ENCODE results near the gene MAPT.

The MAPT gene

DNA sequence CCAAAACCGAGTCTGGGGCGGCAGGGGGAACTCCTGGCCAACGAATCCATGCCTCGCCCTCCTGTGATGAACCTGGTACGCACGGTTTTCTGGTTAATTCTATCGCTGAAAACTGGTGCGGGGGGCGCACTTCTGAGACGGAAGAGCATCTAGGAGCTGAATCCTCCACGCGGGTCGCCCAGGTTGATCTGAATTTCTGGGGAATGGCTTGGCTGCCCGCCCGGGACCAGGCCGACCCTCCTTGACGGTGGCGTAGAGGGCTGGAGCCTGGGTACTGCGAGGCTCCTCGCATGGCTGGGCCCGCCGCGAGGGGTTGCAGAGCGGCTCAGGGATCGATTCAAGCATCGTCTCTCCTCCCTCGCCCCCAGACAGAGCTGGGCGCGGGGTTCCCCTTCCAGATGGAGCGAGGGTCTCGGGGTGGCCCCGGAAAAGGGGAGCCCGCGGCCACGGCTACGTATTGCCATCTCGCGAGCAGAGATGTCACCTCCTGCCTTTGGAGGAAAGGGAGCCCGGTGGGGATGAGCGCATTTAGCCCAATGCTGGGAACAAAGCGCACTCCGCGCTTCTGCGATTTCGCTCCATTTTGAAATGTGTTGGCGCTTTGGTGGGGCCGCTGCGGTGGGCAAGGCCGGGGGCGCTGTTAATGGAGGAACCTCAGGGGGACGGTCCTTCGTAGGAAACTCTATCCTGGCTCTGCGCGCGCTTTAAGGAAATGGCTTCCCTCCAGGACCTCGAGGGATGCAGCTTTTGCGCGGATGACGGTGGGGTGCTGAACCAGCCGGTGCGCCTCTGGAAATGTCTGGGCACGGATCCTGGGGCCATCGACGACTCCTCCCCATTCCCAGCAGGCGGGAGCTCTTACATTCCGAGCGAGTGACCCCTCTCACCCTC is 2.7 kb downstream of the MAPT start:
- Histone ChIP-seq H3K18ac (ENCODE audit: low read depth in 1 of 2, low read length in 2 of 2) (no peak overlapping the region), H3K14ac (ENCODE audit: low read length in 2 of 2) (no peak overlapping the region), H3K9ac (ENCODE audit: low read length) (no peak overlapping the region), H3K4me2 (ENCODE audit: low read length, poor library complexity, severe bottlenecking) (no peak overlapping the region), H3K4me1 (ENCODE audit: control insufficient read depth, insufficient read depth, low read depth, low read length) (peaks cover 22% of the 10 kb centered on the region), H4K8ac (ENCODE audit: low read length) (no peak overlapping the region), H3K9me3 (ENCODE audit: control insufficient read depth, low read length) (no peaks in the 10 kb centered on the region), H3K4ac (ENCODE audit: low read depth in 1 of 2, low read length in 2 of 2) (no peak overlapping the region), H3K79me1 (replicated peaks; ENCODE audit: low read length, poor library complexity, severe bottlenecking) (no peaks in the 10 kb centered on the region), H3K23ac (ENCODE audit: low read length in 2 of 2) (peak overlapping the region in 1 of 2 experiments; percentile 60), H2BK120ac (ENCODE audit: low read depth, low read length) (no peak overlapping the region), H2BK5ac (ENCODE audit: low read depth, low read length, poor library complexity, severe bottlenecking) (no peak overlapping the region), H3K4me3 (ENCODE audit: insufficient read depth in 1 of 2, low read depth in 1 of 2, low read length in 2 of 2) (no peak overlapping the region), H3K27me3 (ENCODE audit: control insufficient read depth in 1 of 2, insufficient read depth in 1 of 2, low read length in 2 of 2) (peaks cover 66 to 70% of the 10 kb centered on the region in 2 experiments), H4K91ac (ENCODE audit: low read length) (no peak overlapping the region), H3K27ac (ENCODE audit: low read length, poor library complexity, severe bottlenecking) (no peak overlapping the region), H2BK15ac (ENCODE audit: low read depth, poor library complexity, severe bottlenecking) (no peak overlapping the region), H2AK5ac (ENCODE audit: low read length, severe bottlenecking) (no peak overlapping the region), H2AFZ (ENCODE audit: low read depth, low read length) (no peak overlapping the region), H2BK12ac (ENCODE audit: low read length in 2 of 2) (no peak overlapping the region), H3K36me3 (ENCODE audit: control insufficient read depth in 1 of 2, insufficient read depth in 2 of 2, low read depth in 1 of 2, low read length in 2 of 2) (no peaks in the 10 kb centered on the region)
- 8% methylated on average over 64 of the region's 67 CpGs for WGBS
- peak; percentile 29 for DNase-seq

DNA sequence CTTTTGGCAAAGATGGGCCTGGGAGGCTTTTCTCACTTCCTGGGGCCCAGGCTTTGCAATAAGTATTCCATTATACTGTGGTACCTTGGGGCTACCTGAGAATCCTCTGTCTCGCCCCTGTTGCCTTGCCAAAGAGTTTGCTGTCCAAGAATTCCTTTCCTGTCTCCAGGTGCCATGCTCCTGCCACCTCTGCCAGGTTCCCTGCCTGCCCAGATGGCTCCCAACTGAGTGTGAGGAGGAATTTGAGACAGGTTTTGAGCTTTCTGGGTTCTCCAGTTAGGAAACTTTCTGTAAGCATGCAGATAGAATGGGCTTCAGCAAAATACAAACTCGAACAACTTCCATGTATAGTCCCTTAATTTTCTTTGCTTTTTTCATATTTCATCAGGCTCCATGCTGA is 5.8 kb downstream of the MAPT start:
- H2AFZ ChIP-seq (ENCODE audit: low read depth, low read length): no peak overlapping the region
- H3K79me1 ChIP-seq (replicated peaks; ENCODE audit: low read length, poor library complexity, severe bottlenecking): no peaks in the 10 kb centered on the region
- H3K36me3 ChIP-seq (ENCODE audit: control insufficient read depth in 1 of 2, insufficient read depth in 2 of 2, low read depth in 1 of 2, low read length in 2 of 2): no peaks in the 10 kb centered on the region
- H3K4me1 ChIP-seq (ENCODE audit: control insufficient read depth, insufficient read depth, low read depth, low read length): peaks cover 11% of the 10 kb centered on the region
- no peak for DNase-seq
- H3K14ac ChIP-seq (ENCODE audit: low read length in 2 of 2): no peak overlapping the region
- H3K4me2 ChIP-seq (ENCODE audit: low read length, poor library complexity, severe bottlenecking): no peak overlapping the region
- no peaks in the 10 kb centered on the region for H3K9me3 ChIP-seq (ENCODE audit: control insufficient read depth, low read length)
- no peak overlapping the region for H2BK15ac ChIP-seq (ENCODE audit: low read depth, poor library complexity, severe bottlenecking)
- H3K23ac ChIP-seq (ENCODE audit: low read length in 2 of 2): no peak overlapping the region
- 86% methylated on average over 2 of the region's 2 CpGs for WGBS
- H2AK5ac ChIP-seq (ENCODE audit: low read length, severe bottlenecking): no peak overlapping the region
- no peak overlapping the region for H2BK120ac ChIP-seq (ENCODE audit: low read depth, low read length)
- H4K8ac ChIP-seq (ENCODE audit: low read length): no peak overlapping the region
- no peak overlapping the region for H3K4me3 ChIP-seq (ENCODE audit: insufficient read depth in 1 of 2, low read depth in 1 of 2, low read length in 2 of 2)
- no peak overlapping the region for H2BK5ac ChIP-seq (ENCODE audit: low read depth, low read length, poor library complexity, severe bottlenecking)
- peaks cover 77% of the 10 kb centered on the region in 2 experiments for H3K27me3 ChIP-seq (ENCODE audit: control insufficient read depth in 1 of 2, insufficient read depth in 1 of 2, low read length in 2 of 2)
- no peak overlapping the region for H3K18ac ChIP-seq (ENCODE audit: low read depth in 1 of 2, low read length in 2 of 2)
- no peak overlapping the region for H4K91ac ChIP-seq (ENCODE audit: low read length)
- no peak overlapping the region for H2BK12ac ChIP-seq (ENCODE audit: low read length in 2 of 2)
- H3K4ac ChIP-seq (ENCODE audit: low read depth in 1 of 2, low read length in 2 of 2): no peak overlapping the region
- no peak overlapping the region for H3K9ac ChIP-seq (ENCODE audit: low read length)
- no peak overlapping the region for H3K27ac ChIP-seq (ENCODE audit: low read length, poor library complexity, severe bottlenecking)

DNA sequence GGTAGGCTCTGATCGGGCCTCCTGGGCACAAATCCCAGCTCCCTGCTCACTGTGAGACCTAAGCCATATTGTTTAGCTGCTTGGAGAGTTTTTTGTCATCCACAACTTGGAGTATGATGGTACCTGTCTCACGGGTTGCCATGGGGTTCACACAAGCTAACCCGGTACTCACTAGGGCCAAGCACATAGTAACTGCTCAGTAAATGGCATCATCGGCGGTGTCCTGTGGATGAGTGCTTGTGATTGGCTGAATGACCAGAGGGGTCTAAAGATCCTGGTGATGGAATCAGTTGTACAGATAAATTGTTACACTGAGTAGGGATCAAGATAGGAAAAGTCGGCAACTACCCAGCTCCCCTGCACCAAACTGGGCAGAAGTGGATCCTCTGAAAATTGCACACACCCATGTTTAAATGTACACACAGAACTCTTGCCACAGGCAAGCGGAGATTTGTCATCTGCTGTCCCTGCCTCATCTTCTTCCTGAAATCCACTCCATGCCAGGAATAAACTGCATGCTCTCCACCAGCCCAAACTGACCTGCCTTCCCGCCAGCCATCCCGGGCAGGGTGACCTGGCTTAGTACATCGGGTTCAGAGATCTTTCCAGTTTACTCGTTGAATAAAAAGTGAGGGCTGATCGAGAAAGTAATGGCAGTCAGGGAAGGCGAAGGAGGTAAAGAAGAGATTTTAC is 6.5 kb downstream of the MAPT start:
- no peak for DNase-seq
- Histone ChIP-seq H4K91ac (ENCODE audit: low read length) (no peak overlapping the region), H3K18ac (ENCODE audit: low read depth in 1 of 2, low read length in 2 of 2) (no peak overlapping the region), H3K79me1 (replicated peaks; ENCODE audit: low read length, poor library complexity, severe bottlenecking) (no peaks in the 10 kb centered on the region), H3K14ac (ENCODE audit: low read length in 2 of 2) (no peak overlapping the region), H2BK5ac (ENCODE audit: low read depth, low read length, poor library complexity, severe bottlenecking) (no peak overlapping the region), H2BK15ac (ENCODE audit: low read depth, poor library complexity, severe bottlenecking) (no peak overlapping the region), H2BK120ac (ENCODE audit: low read depth, low read length) (no peak overlapping the region), H3K4me2 (ENCODE audit: low read length, poor library complexity, severe bottlenecking) (no peak overlapping the region), H4K8ac (ENCODE audit: low read length) (no peak overlapping the region), H3K4ac (ENCODE audit: low read depth in 1 of 2, low read length in 2 of 2) (no peak overlapping the region), H2AFZ (ENCODE audit: low read depth, low read length) (no peak overlapping the region), H3K27ac (ENCODE audit: low read length, poor library complexity, severe bottlenecking) (no peak overlapping the region), H2BK12ac (ENCODE audit: low read length in 2 of 2) (no peak overlapping the region), H3K23ac (ENCODE audit: low read length in 2 of 2) (no peak overlapping the region), H3K9me3 (ENCODE audit: control insufficient read depth, low read length) (no peaks in the 10 kb centered on the region), H3K9ac (ENCODE audit: low read length) (no peak overlapping the region), H3K4me3 (ENCODE audit: insufficient read depth in 1 of 2, low read depth in 1 of 2, low read length in 2 of 2) (no peak overlapping the region), H3K36me3 (ENCODE audit: control insufficient read depth in 1 of 2, insufficient read depth in 2 of 2, low read depth in 1 of 2, low read length in 2 of 2) (no peaks in the 10 kb centered on the region), H3K27me3 (ENCODE audit: control insufficient read depth in 1 of 2, insufficient read depth in 1 of 2, low read length in 2 of 2) (peaks cover 72 to 78% of the 10 kb centered on the region in 2 experiments), H2AK5ac (ENCODE audit: low read length, severe bottlenecking) (no peak overlapping the region), H3K4me1 (ENCODE audit: control insufficient read depth, insufficient read depth, low read depth, low read length) (peaks cover 4% of the 10 kb centered on the region)
- 89% methylated on average over 13 of the region's 13 CpGs for WGBS

DNA sequence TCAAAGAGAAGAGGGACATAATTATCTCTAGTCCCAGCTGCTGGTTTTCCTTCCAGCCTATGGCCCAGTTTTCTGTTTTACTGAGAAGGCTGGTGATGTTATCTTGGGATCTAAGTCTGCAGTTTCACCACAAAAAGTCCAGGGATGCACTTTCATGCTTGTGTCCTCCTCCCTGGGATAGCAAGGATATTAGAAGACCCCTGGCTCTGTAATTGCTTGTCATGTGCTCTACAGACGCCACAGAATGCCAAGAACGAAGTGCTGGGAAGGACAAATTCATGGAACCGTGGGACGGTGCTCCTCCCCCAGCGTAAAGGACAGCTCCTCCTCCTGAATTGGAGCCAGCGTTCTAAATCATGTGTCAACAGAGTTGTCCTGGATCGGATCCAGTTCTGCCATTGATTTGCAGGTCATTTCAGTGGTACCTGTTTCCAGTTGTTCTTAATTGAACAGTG is 8.6 kb downstream of the MAPT start:
- no peak overlapping the region for H3K14ac ChIP-seq (ENCODE audit: low read length in 2 of 2)
- H4K8ac ChIP-seq (ENCODE audit: low read length): no peak overlapping the region
- no peak overlapping the region for H2BK12ac ChIP-seq (ENCODE audit: low read length in 2 of 2)
- H2AFZ ChIP-seq (ENCODE audit: low read depth, low read length): no peak overlapping the region
- no peak overlapping the region for H2BK5ac ChIP-seq (ENCODE audit: low read depth, low read length, poor library complexity, severe bottlenecking)
- no peak overlapping the region for H3K9ac ChIP-seq (ENCODE audit: low read length)
- no peak overlapping the region for H2AK5ac ChIP-seq (ENCODE audit: low read length, severe bottlenecking)
- 51% methylated on average over 7 of the region's 7 CpGs for WGBS
- H3K9me3 ChIP-seq (ENCODE audit: control insufficient read depth, low read length): no peaks in the 10 kb centered on the region
- no peak overlapping the region for H3K4me3 ChIP-seq (ENCODE audit: insufficient read depth in 1 of 2, low read depth in 1 of 2, low read length in 2 of 2)
- H4K91ac ChIP-seq (ENCODE audit: low read length): no peak overlapping the region
- no peak overlapping the region for H3K23ac ChIP-seq (ENCODE audit: low read length in 2 of 2)
- H3K4me2 ChIP-seq (ENCODE audit: low read length, poor library complexity, severe bottlenecking): no peak overlapping the region
- H3K27me3 ChIP-seq (ENCODE audit: control insufficient read depth in 1 of 2, insufficient read depth in 1 of 2, low read length in 2 of 2): peaks cover 69 to 78% of the 10 kb centered on the region in 2 experiments
- no peaks in the 10 kb centered on the region for H3K4me1 ChIP-seq (ENCODE audit: control insufficient read depth, insufficient read depth, low read depth, low read length)
- H2BK15ac ChIP-seq (ENCODE audit: low read depth, poor library complexity, severe bottlenecking): no peak overlapping the region
- no peak overlapping the region for H3K27ac ChIP-seq (ENCODE audit: low read length, poor library complexity, severe bottlenecking)
- DNase-seq: no peak
- H3K79me1 ChIP-seq (replicated peaks; ENCODE audit: low read length, poor library complexity, severe bottlenecking): no peaks in the 10 kb centered on the region
- no peaks in the 10 kb centered on the region for H3K36me3 ChIP-seq (ENCODE audit: control insufficient read depth in 1 of 2, insufficient read depth in 2 of 2, low read depth in 1 of 2, low read length in 2 of 2)
- H2BK120ac ChIP-seq (ENCODE audit: low read depth, low read length): no peak overlapping the region
- no peak overlapping the region for H3K18ac ChIP-seq (ENCODE audit: low read depth in 1 of 2, low read length in 2 of 2)
- H3K4ac ChIP-seq (ENCODE audit: low read depth in 1 of 2, low read length in 2 of 2): no peak overlapping the region
